ENCODE data around the gene STAMBP. TPM values are rescaled to one million over a fixed set of nuclear protein-coding genes. Genes with fewer than 3 reads are reported as not detected.
"Not testable (repeated sequence)": the region's sequence is repeated elsewhere in the genome, so short reads cannot be mapped to it uniquely, and the experiment has no call there.

STAMBP gene
- total RNA-seq, 1 experiment from 2014 or later: 32.2 TPM

DNA sequence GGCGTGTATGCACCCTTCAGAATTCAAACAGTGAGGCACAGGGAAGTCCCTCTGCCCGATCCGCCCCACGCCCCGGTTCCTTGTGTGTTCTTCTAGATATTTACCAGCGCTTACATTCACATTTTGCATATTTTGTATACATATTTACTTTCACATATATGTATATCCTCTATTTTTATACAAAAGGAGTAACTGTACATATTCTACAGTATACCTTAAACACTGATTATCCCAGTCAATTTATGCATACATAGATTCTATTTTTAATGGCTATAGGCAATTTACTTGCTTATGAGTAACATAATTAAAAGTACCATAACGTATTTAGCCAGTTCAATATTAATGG lies 48.6 kb upstream of the STAMBP start:
- 0 out of 2 replicates have a peak, but pooled peaks cover 6% of the 10 kb centered on the region for H4K20me1 ChIP-seq (ENCODE audit: low read length)
- H3K4me1 ChIP-seq (ENCODE audit: insufficient read depth, low read length): peaks cover 18% of the 10 kb centered on the region
- H3K9me2 ChIP-seq (replicated peaks; ENCODE audit: low read length): no peaks in the 10 kb centered on the region
- H2AFZ ChIP-seq (ENCODE audit: low read length): peak overlapping the region; percentile 89
- no peaks in the 10 kb centered on the region for H3F3A ChIP-seq (ENCODE audit: low read length, unreplicated experiment)
- no TSS peak for BruUV-seq (replicated peaks)
- ATAC-seq (no peak; the same call in 1 of the 2 replicates), DNase-seq (no peak)
- peak overlapping the region; percentile 81 for H3K4me2 ChIP-seq (ENCODE audit: low read length)
- no peak overlapping the region for H3K27ac ChIP-seq (ENCODE audit: low read length)
- peaks cover 12% of the 10 kb centered on the region; the same call in 1 of the 2 replicates for H3K36me3 ChIP-seq (ENCODE audit: low read depth, low read length)
- TF ChIP-seq EZH2 (IDR thresholded peaks at IDR 0.05; ENCODE audit: low read length, unreplicated experiment) (no peak), EZH2phosphoT487 (IDR thresholded peaks at IDR 0.05; ENCODE audit: borderline replicate concordance, low read length) (no peak)
- TF ChIP-seq, protein P1, sequence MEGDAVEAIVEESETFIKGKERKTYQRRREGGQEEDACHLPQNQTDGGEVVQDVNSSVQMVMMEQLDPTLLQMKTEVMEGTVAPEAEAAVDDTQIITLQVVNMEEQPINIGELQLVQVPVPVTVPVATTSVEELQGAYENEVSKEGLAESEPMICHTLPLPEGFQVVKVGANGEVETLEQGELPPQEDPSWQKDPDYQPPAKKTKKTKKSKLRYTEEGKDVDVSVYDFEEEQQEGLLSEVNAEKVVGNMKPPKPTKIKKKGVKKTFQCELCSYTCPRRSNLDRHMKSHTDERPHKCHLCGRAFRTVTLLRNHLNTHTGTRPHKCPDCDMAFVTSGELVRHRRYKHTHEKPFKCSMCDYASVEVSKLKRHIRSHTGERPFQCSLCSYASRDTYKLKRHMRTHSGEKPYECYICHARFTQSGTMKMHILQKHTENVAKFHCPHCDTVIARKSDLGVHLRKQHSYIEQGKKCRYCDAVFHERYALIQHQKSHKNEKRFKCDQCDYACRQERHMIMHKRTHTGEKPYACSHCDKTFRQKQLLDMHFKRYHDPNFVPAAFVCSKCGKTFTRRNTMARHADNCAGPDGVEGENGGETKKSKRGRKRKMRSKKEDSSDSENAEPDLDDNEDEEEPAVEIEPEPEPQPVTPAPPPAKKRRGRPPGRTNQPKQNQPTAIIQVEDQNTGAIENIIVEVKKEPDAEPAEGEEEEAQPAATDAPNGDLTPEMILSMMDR (conservative IDR thresholded peaks at IDR 0.05; ENCODE audit: low read depth, low read length): no peak
- H3K79me2 ChIP-seq (ENCODE audit: low read length): peaks cover 34% of the 10 kb centered on the region
- ChIA-PET POLR2A (ENCODE audit: unreplicated experiment) (no interaction called here), CTCF (no interaction called here)
- no peaks in the 10 kb centered on the region for H3K9me3 ChIP-seq (ENCODE audit: low read length)
- H3K4me3 ChIP-seq (ENCODE audit: low read length): peak overlapping the region; percentile 85; the same call in 1 of the 2 replicates
- no peaks in the 10 kb centered on the region for H3K27me3 ChIP-seq (ENCODE audit: low read length)
- H3K9ac ChIP-seq (ENCODE audit: low read length): no peak overlapping the region; the same call in 1 of the 2 replicates
- intact Hi-C loops (cut with micrococcal nuclease): no loop called here

DNA sequence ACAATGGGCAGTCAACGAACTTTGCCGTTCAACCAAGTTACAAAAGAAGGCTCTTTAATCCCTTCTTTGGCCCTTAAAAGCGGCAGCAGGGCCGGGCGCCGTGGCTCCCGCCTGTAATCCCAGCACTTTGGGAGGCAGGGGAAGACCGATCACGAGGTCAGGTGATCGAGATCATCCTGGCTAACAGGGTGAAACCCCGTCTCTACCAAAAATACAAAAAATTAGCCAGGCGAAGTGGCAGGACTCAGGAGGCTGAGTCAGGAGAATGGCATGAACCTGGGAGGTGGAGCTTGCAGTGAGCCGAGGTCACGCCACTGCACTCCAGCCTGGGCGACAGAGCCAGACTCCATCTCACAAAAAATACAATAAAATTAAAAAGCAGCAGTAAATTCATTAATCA lies 45.4 kb upstream of the STAMBP start:
- POLR2A ChIA-PET (ENCODE audit: unreplicated experiment); H3F3A ChIP-seq (ENCODE audit: low read length, unreplicated experiment); H3K27me3 ChIP-seq (ENCODE audit: low read length); BruUV-seq (replicated peaks); H3K4me2 ChIP-seq (ENCODE audit: low read length); H3K9me3 ChIP-seq (ENCODE audit: low read length); H3K9me2 ChIP-seq (replicated peaks; ENCODE audit: low read length); H4K20me1 ChIP-seq (ENCODE audit: low read length); H3K27ac ChIP-seq (ENCODE audit: low read length); intact Hi-C loops (cut with micrococcal nuclease); H3K9ac ChIP-seq (ENCODE audit: low read length); H3K4me1 ChIP-seq (ENCODE audit: insufficient read depth, low read length); CTCF ChIA-PET; ATAC-seq; H3K4me3 ChIP-seq (ENCODE audit: low read length); H3K36me3 ChIP-seq (ENCODE audit: low read depth, low read length): not testable (repeated sequence)
- peaks cover 15% of the 10 kb centered on the region for H3K79me2 ChIP-seq (ENCODE audit: low read length)
- DNase-seq: peak; percentile 32
- H2AFZ ChIP-seq (ENCODE audit: low read length): peak overlapping the region; percentile 79

DNA sequence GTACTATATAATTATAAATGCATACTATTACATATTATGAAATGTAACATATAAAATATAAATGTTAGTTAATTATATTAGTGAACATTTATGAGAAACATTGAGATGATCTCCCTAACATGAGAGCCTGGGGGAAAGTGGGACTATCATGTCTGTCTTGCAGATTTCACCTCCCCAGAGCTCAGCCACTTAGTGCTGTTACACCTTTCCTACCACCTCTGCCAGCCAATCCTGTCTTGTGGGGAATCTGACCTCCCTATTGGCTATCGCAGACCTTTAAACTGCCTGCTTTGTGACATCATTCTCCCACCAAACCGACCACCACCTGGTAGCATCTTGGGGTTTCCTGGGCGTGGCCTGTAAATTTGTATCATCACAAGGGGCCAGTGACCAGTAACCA lies 44.9 kb upstream of the STAMBP start, which contains the start of gene C2orf78:
TSS of gene C2orf78 (plus strand) at position 301 of the 400 bp plus-strand sequence. CDS start 127 bp downstream, outside the sequence.
- H3K9me2 ChIP-seq (replicated peaks; ENCODE audit: low read length); H4K20me1 ChIP-seq (ENCODE audit: low read length); H3K9ac ChIP-seq (ENCODE audit: low read length); H3K27ac ChIP-seq (ENCODE audit: low read length); POLR2A ChIA-PET (ENCODE audit: unreplicated experiment); H3K4me2 ChIP-seq (ENCODE audit: low read length); H3K79me2 ChIP-seq (ENCODE audit: low read length); DNase-seq; H3K9me3 ChIP-seq (ENCODE audit: low read length); ATAC-seq; CTCF ChIA-PET; H3K27me3 ChIP-seq (ENCODE audit: low read length); H3K4me3 ChIP-seq (ENCODE audit: low read length); H3K36me3 ChIP-seq (ENCODE audit: low read depth, low read length); BruUV-seq (replicated peaks); H3K4me1 ChIP-seq (ENCODE audit: insufficient read depth, low read length); H3F3A ChIP-seq (ENCODE audit: low read length, unreplicated experiment); intact Hi-C loops (cut with micrococcal nuclease): not testable (repeated sequence)
- H2AFZ ChIP-seq (ENCODE audit: low read length): peak within 1 kb of the TSS; percentile 79

DNA sequence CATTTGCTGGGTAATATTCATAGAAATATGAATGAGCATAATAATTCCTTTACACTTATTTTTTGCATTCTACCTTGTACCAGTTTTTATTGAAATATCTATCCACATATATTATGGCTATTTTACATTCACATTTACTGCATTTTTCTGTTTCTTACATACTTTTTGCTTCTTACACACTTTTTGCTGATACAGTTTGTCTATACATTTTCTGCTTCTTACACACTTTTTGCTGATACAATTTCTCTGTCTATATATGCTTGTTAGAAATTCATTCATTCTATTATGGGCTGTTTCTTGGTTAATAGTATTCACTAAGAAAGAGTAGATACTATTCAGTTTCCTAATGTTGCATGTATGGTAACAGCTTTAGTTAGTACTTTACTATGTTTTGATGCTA lies 16.9 kb upstream of the STAMBP start:
- H3K4me3 ChIP-seq (ENCODE audit: low read length): no peak overlapping the region
- no peaks in the 10 kb centered on the region for H3K9me2 ChIP-seq (replicated peaks; ENCODE audit: low read length)
- no peak overlapping the region for H3K27ac ChIP-seq (ENCODE audit: low read length)
- DNase-seq (no peak), ATAC-seq (no peak)
- no peaks in the 10 kb centered on the region for H3F3A ChIP-seq (ENCODE audit: low read length, unreplicated experiment)
- no peak overlapping the region for H3K4me2 ChIP-seq (ENCODE audit: low read length)
- intact Hi-C loops (cut with micrococcal nuclease): no loop called here
- no peaks in the 10 kb centered on the region for H3K27me3 ChIP-seq (ENCODE audit: low read length)
- H3K4me1 ChIP-seq (ENCODE audit: insufficient read depth, low read length): no peaks in the 10 kb centered on the region
- H4K20me1 ChIP-seq (ENCODE audit: low read length): no peaks in the 10 kb centered on the region
- CTCF ChIA-PET: no interaction called here
- no TSS peak for BruUV-seq (replicated peaks)
- H3K9ac ChIP-seq (ENCODE audit: low read length): no peak overlapping the region
- H3K9me3 ChIP-seq (ENCODE audit: low read length): no peaks in the 10 kb centered on the region
- no peaks in the 10 kb centered on the region for H3K79me2 ChIP-seq (ENCODE audit: low read length)
- POLR2A ChIA-PET (ENCODE audit: unreplicated experiment): no interaction called here
- H2AFZ ChIP-seq (ENCODE audit: low read length): no peak overlapping the region
- no peaks in the 10 kb centered on the region for H3K36me3 ChIP-seq (ENCODE audit: low read depth, low read length)
- TF ChIP-seq, protein P1 (conservative IDR thresholded peaks at IDR 0.05; ENCODE audit: low read depth, low read length): no peak
- TF ChIP-seq EZH2 (IDR thresholded peaks at IDR 0.05; ENCODE audit: low read length, unreplicated experiment) (no peak), EZH2phosphoT487 (IDR thresholded peaks at IDR 0.05; ENCODE audit: borderline replicate concordance, low read length) (no peak)

Data from PC-3 (cell line).